Measurements from ENCODE around the gene MEIG1. TPM values are rescaled to one million over a fixed set of nuclear protein-coding genes. Genes with fewer than 3 reads are reported as not detected.
"Not testable (repeated sequence)": the region's sequence is repeated elsewhere in the genome, so short reads cannot be mapped to it uniquely, and the experiment has no call there.

Gene MEIG1
- total and polyA plus RNA-seq, 2 donors (not counting 1 experiment from before 2014, with no cell fraction given), result 0.33 TPM; not detected in 1

DNA sequence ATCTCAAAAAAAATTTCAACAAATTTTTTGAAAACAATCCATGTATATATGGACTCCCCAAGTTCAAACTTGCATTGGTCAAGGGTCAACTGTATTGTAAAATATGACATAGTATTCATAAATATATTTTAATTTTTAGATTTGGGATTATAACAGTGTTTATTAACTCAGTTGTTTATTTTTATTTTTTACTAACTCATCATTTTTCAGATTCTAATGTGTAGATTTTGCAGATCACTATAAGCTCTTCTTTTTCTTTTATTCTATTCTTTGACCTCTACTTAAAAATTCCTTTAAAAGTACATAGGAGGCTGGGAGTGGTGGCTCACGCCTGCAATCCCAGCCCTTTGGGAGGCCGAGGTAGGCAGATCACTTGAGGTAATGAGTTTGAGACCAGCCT, 8.7 kb downstream of the MEIG1 start:
- Histone ChIP-seq H3K4me2 (ENCODE audit: extremely low read depth, insufficient read depth, low read length) (no peak overlapping the region), H3K36me3 (ENCODE audit: control insufficient read depth, insufficient read depth, low read length) (no peaks in the 10 kb centered on the region), H3K9me3 (ENCODE audit: control insufficient read depth, insufficient read depth, low read depth, low read length) (no peaks in the 10 kb centered on the region), H3K9ac (ENCODE audit: insufficient read depth, low read length) (no peak overlapping the region), H3K27me3 (ENCODE audit: control insufficient read depth, insufficient read depth, low read length) (no peaks in the 10 kb centered on the region), H4K20me1 (ENCODE audit: control insufficient read depth, extremely low read depth, insufficient read depth, low read length) (no peaks in the 10 kb centered on the region), H3K27ac (ENCODE audit: insufficient read depth, low read length) (no peak overlapping the region), H3K4me1 (ENCODE audit: control insufficient read depth, extremely low read depth, insufficient read depth, low read length) (no peaks in the 10 kb centered on the region), H3K4me3 (replicated peaks in 1 of 4; ENCODE audit: control extremely low read depth in 1 of 4, insufficient read depth in 1 of 4, low read depth in 3 of 4, low read length in 4 of 4) (no peak overlapping the region), H2AFZ (ENCODE audit: low read length) (no peak overlapping the region), H3K79me2 (ENCODE audit: control insufficient read depth, insufficient read depth, low read length) (no peaks in the 10 kb centered on the region)
- DNase-seq (ENCODE audit: low read depth in 2 of 2), result no peak
- TF ChIP-seq, protein P1, sequence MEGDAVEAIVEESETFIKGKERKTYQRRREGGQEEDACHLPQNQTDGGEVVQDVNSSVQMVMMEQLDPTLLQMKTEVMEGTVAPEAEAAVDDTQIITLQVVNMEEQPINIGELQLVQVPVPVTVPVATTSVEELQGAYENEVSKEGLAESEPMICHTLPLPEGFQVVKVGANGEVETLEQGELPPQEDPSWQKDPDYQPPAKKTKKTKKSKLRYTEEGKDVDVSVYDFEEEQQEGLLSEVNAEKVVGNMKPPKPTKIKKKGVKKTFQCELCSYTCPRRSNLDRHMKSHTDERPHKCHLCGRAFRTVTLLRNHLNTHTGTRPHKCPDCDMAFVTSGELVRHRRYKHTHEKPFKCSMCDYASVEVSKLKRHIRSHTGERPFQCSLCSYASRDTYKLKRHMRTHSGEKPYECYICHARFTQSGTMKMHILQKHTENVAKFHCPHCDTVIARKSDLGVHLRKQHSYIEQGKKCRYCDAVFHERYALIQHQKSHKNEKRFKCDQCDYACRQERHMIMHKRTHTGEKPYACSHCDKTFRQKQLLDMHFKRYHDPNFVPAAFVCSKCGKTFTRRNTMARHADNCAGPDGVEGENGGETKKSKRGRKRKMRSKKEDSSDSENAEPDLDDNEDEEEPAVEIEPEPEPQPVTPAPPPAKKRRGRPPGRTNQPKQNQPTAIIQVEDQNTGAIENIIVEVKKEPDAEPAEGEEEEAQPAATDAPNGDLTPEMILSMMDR (conservative IDR thresholded peaks at IDR 0.05 in 1 of 2, IDR thresholded peaks at IDR 0.05 in 1 of 2; ENCODE audit: low read depth in 1 of 2, low read length in 2 of 2), result no peak
- TF ChIP-seq EZH2 (IDR thresholded peaks at IDR 0.05; ENCODE audit: low read length, missing control alignments), result no peak

DNA sequence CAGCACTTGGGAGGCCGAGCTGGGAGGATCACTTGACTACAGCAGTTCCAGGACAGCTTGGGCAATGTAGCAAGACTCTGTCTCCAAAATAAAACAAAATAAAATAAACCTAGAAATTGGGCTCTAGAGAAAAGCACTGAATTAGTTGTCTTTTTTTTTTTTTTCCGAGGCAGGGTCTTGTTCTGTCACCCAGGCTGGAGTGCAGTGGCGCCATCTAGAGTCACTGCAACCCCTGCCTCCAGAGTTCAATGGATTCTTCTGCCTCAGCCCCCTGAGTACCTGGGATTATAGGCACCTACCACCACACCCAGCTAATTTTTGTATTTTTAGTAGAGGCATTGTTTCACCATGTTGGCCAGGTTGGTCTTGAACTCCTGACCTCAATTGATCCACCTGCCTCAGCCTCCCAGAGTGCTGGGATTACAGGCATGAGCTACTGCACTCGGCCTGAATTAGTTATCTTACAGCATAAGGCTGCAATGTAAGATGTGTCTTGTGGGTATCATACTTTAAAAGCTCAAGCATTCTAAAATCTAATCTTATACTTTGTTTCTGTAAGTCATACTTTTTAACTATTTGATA, 12.8 kb downstream of the MEIG1 start:
- H3K27me3 ChIP-seq (ENCODE audit: control insufficient read depth, insufficient read depth, low read length), result no peaks in the 10 kb centered on the region
- H3K4me3 ChIP-seq (replicated peaks in 1 of 4; ENCODE audit: control extremely low read depth in 1 of 4, insufficient read depth in 1 of 4, low read depth in 3 of 4, low read length in 4 of 4), result no peak overlapping the region
- H3K27ac ChIP-seq (ENCODE audit: insufficient read depth, low read length), result no peak overlapping the region
- DNase-seq (ENCODE audit: low read depth in 2 of 2), result no peak
- H3K36me3 ChIP-seq (ENCODE audit: control insufficient read depth, insufficient read depth, low read length), result no peaks in the 10 kb centered on the region
- H3K9ac ChIP-seq (ENCODE audit: insufficient read depth, low read length), result no peak overlapping the region
- H2AFZ ChIP-seq (ENCODE audit: low read length), result no peak overlapping the region
- no peak for TF ChIP-seq EZH2 (IDR thresholded peaks at IDR 0.05; ENCODE audit: low read length, missing control alignments)
- TF ChIP-seq, protein P1 (conservative IDR thresholded peaks at IDR 0.05 in 1 of 2, IDR thresholded peaks at IDR 0.05 in 1 of 2; ENCODE audit: low read depth in 1 of 2, low read length in 2 of 2), result peak; percentile 40 to 51
- no peaks in the 10 kb centered on the region for H4K20me1 ChIP-seq (ENCODE audit: control insufficient read depth, extremely low read depth, insufficient read depth, low read length)
- no peak overlapping the region for H3K4me2 ChIP-seq (ENCODE audit: extremely low read depth, insufficient read depth, low read length)
- H3K79me2 ChIP-seq (ENCODE audit: control insufficient read depth, insufficient read depth, low read length), result no peaks in the 10 kb centered on the region
- H3K4me1 ChIP-seq (ENCODE audit: control insufficient read depth, extremely low read depth, insufficient read depth, low read length), result no peaks in the 10 kb centered on the region
- H3K9me3 ChIP-seq (ENCODE audit: control insufficient read depth, insufficient read depth, low read depth, low read length), result no peaks in the 10 kb centered on the region

DNA sequence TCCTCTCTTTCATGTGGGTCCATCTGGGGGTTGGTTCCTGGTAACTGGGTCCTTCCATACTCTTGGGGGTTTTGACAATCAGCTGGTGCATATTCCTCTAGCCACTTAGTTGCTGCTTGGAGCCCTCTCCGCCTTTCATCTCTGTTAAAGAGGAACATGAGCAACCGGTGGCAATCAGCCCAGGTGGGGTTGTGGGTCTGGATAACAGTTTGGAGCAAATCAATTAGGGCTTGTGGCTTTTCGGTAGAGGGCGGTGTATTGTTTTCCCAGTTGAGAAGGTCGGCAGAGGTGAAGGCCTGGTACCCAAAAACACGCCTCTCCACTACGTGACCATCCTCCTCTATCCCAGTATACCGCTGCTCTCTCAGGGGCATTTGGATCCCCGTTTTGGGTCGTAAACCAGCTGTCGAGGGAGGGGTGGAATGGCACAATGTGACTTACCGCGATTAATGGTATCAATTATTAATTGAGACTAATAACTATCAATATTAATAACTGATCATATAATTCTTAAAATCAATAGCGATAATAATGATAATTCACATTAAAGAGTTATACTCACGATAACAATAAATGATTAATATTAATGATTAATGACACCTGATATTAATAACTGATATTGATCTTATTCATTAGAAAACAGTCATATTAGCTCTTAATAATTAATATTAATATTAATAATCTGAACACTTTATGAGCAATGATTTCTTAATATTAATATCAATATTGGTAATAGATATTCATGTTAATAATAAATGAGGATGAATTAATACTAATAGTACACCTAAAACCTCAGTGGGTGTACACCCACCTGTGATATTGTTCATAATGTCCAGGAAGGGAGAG, 15.2 kb downstream of the MEIG1 start:
- not testable (repeated sequence) for H3K36me3 ChIP-seq (ENCODE audit: control insufficient read depth, insufficient read depth, low read length); H2AFZ ChIP-seq (ENCODE audit: low read length); H4K20me1 ChIP-seq (ENCODE audit: control insufficient read depth, extremely low read depth, insufficient read depth, low read length); DNase-seq (ENCODE audit: low read depth in 2 of 2); H3K27me3 ChIP-seq (ENCODE audit: control insufficient read depth, insufficient read depth, low read length); H3K9ac ChIP-seq (ENCODE audit: insufficient read depth, low read length); H3K4me1 ChIP-seq (ENCODE audit: control insufficient read depth, extremely low read depth, insufficient read depth, low read length); H3K9me3 ChIP-seq (ENCODE audit: control insufficient read depth, insufficient read depth, low read depth, low read length); H3K27ac ChIP-seq (ENCODE audit: insufficient read depth, low read length); H3K79me2 ChIP-seq (ENCODE audit: control insufficient read depth, insufficient read depth, low read length); H3K4me3 ChIP-seq (replicated peaks in 1 of 4; ENCODE audit: control extremely low read depth in 1 of 4, insufficient read depth in 1 of 4, low read depth in 3 of 4, low read length in 4 of 4); H3K4me2 ChIP-seq (ENCODE audit: extremely low read depth, insufficient read depth, low read length)

Data from fibroblast of lung (primary cell).